ENCODE data around the gene RAB37.

RAB37 gene

GRCh38 chr17:74732042-74732867 is 4.8 kb upstream of the RAB37 start (continued):
- 0 out of 2 replicates have a peak, but pooled peaks have one; percentile 17 for TF ChIP-seq ZSCAN4 (tag by site-specific recombination; IDR thresholded peaks at IDR 0.05)
- no peak for TF ChIP-seq ZNF530 (tag by site-specific recombination; IDR thresholded peaks at IDR 0.05; ENCODE audit: low read depth)
- TF ChIP-seq ZBTB21 (tag by site-specific recombination; IDR thresholded peaks at IDR 0.05) = no peak
- no peak for TF ChIP-seq ZNF148 (tag by site-specific recombination; IDR thresholded peaks at IDR 0.05; ENCODE audit: borderline replicate concordance)

GRCh38 chr17:74733365-74734122 is 3.5 kb upstream of the RAB37 start:
- ChIA-PET POLR2A (no interaction called here), CTCF (no interaction called here)
- Histone ChIP-seq H3K36me3 (ENCODE audit: control insufficient read depth in 2 of 2, insufficient read depth in 1 of 2, low read length in 2 of 2) (no peaks in the 10 kb centered on the region), H3K4me1 (ENCODE audit: control insufficient read depth, insufficient read depth, low read length) (peaks cover 2% of the 10 kb centered on the region; the same call in 1 of the 2 replicates), H3K9me3 (ENCODE audit: control insufficient read depth, insufficient read depth, low read depth, low read length) (no peaks in the 10 kb centered on the region), H3K27ac (ENCODE audit: extremely low read depth, low read depth, low read length) (no peak overlapping the region), H3K4me3 (ENCODE audit: low read depth, low read length) (no peak overlapping the region)
- no peak for TF ChIP-seq ZNF114 (tag by site-specific recombination; IDR thresholded peaks at IDR 0.05)
- no peak for TF ChIP-seq ZNF426 (tag by site-specific recombination; IDR thresholded peaks at IDR 0.05)
- TF ChIP-seq ZBTB21 (tag by site-specific recombination; IDR thresholded peaks at IDR 0.05) = no peak
- peak; percentile 11; the same call in 1 of the 2 replicates for TF ChIP-seq ZNF18 (tag by site-specific recombination; IDR thresholded peaks at IDR 0.05)
- no peak for TF ChIP-seq ZNF529 (tag by site-specific recombination; IDR thresholded peaks at IDR 0.05; ENCODE audit: insufficient replicate concordance)
- peak; percentile 15; the same call in 1 of the 2 replicates for TF ChIP-seq ZIC2 (tag by site-specific recombination; IDR thresholded peaks at IDR 0.05)

- Histone ChIP-seq H3K4me1 (ENCODE audit: control insufficient read depth, insufficient read depth, low read length) (peaks cover 2% of the 10 kb centered on the region; the same call in 1 of the 2 replicates), H3K4me3 (ENCODE audit: low read depth, low read length) (no peak overlapping the region), H3K9me3 (ENCODE audit: control insufficient read depth, insufficient read depth, low read depth, low read length) (no peaks in the 10 kb centered on the region), H3K36me3 (ENCODE audit: control insufficient read depth in 2 of 2, insufficient read depth in 1 of 2, low read length in 2 of 2) (no peaks in the 10 kb centered on the region), H3K27ac (ENCODE audit: extremely low read depth, low read depth, low read length) (no peak overlapping the region)
- CTCF ChIA-PET = no interaction called here
- POLR2A ChIA-PET = no interaction called here
- TF ChIP-seq HIC1 (tag by site-specific recombination; IDR thresholded peaks at IDR 0.05) (no peak), ZNF221 (tag by site-specific recombination; IDR thresholded peaks at IDR 0.05; ENCODE audit: borderline replicate concordance) (no peak), ZNF660 (tag by site-specific recombination; IDR thresholded peaks at IDR 0.05) (no peak), KLF1 (tag by site-specific recombination; IDR thresholded peaks at IDR 0.05) (no peak), ZNF791 (tag by site-specific recombination; IDR thresholded peaks at IDR 0.05) (no peak), ZNF776 (tag by site-specific recombination; IDR thresholded peaks at IDR 0.05; ENCODE audit: borderline replicate concordance) (no peak), ZNF266 (tag by site-specific recombination; IDR thresholded peaks at IDR 0.05; ENCODE audit: low read depth) (no peak), ZNF19 (tag by site-specific recombination; IDR thresholded peaks at IDR 0.05; ENCODE audit: low read depth) (no peak), ZNF202 (tag by site-specific recombination; IDR thresholded peaks at IDR 0.05; ENCODE audit: borderline replicate concordance) (no peak), ZNF132 (tag by site-specific recombination; IDR thresholded peaks at IDR 0.05; ENCODE audit: borderline replicate concordance) (no peak), ZNF580 (tag by site-specific recombination; IDR thresholded peaks at IDR 0.05) (no peak), ZSCAN5A (tag by site-specific recombination; IDR thresholded peaks at IDR 0.05) (no peak)
These were observed 2.8 kb upstream of the RAB37 start for GRCh38 chr17:74734256-74734655.

All from HEK293 (cell line).